Activated naive CD8-positive, alpha-beta T cell (primary cell): ENCODE results near the gene INSR.

Experiments used
- H3K27ac Mint-ChIP-seq: one replicate; pipeline ENCODE4 v1.8.0; 2021; ENCODE audit warnings: mixed read lengths
- H3K27me3 Mint-ChIP-seq: one replicate; pipeline ENCODE4 v1.8.0; 2021; ENCODE audit warnings: mixed read lengths
- H3K36me3 Mint-ChIP-seq: one replicate; pipeline ENCODE4 v1.8.0; 2021; ENCODE audit warnings: mixed read lengths
- H3K4me1 Mint-ChIP-seq: one replicate; pipeline ENCODE4 v1.8.0; 2021; ENCODE audit warnings: low read depth, mixed read lengths
- H3K4me3 Mint-ChIP-seq: one replicate; pipeline ENCODE4 v1.8.0; 2021; ENCODE audit warnings: mild to moderate bottlenecking, mixed read lengths
- H3K9me3 Mint-ChIP-seq: one replicate; pipeline ENCODE4 v1.8.0; 2021; ENCODE audit warnings: low read depth, mixed read lengths

INSR gene

GRCh38 chr19:7272856-7273578, 21.2 kb downstream of the INSR start:
- Mint-ChIP-seq H3K27me3 (no peaks in the 10 kb centered on the region), H3K36me3 (no peaks in the 10 kb centered on the region), H3K4me3 (no peak overlapping the region), H3K9me3 (no peaks in the 10 kb centered on the region), H3K4me1 (no peaks in the 10 kb centered on the region), H3K27ac (no peak overlapping the region)

GRCh38 chr19:7268705-7269098, 25.5 kb downstream of the INSR start:
- Mint-ChIP-seq H3K27ac (no peak overlapping the region), H3K27me3 (no peaks in the 10 kb centered on the region), H3K9me3 (no peaks in the 10 kb centered on the region)

GRCh38 chr19:7267792-7268704, 26.2 kb downstream of the INSR start:
- no peaks in the 10 kb centered on the region for H3K9me3 Mint-ChIP-seq
- H3K4me1 Mint-ChIP-seq = no peaks in the 10 kb centered on the region
- H3K27ac Mint-ChIP-seq = no peak overlapping the region
- no peaks in the 10 kb centered on the region for H3K36me3 Mint-ChIP-seq
- H3K4me3 Mint-ChIP-seq = no peak overlapping the region
- H3K27me3 Mint-ChIP-seq = no peaks in the 10 kb centered on the region

More at GRCh38 chr19:7268705-7269098, 25.5 kb downstream of the INSR start:
- no peaks in the 10 kb centered on the region for H3K36me3 Mint-ChIP-seq
- no peaks in the 10 kb centered on the region for H3K4me1 Mint-ChIP-seq
- H3K4me3 Mint-ChIP-seq = no peak overlapping the region

- H3K27me3 Mint-ChIP-seq = no peaks in the 10 kb centered on the region
- no peaks in the 10 kb centered on the region for H3K36me3 Mint-ChIP-seq
- no peaks in the 10 kb centered on the region for H3K4me1 Mint-ChIP-seq
- H3K9me3 Mint-ChIP-seq = no peaks in the 10 kb centered on the region
- H3K27ac Mint-ChIP-seq = no peak overlapping the region
- no peak overlapping the region for H3K4me3 Mint-ChIP-seq
Measured at GRCh38 chr19:7266832-7267231, 27.4 kb downstream of the INSR start.

GRCh38 chr19:7265963-7266362, 28.3 kb downstream of the INSR start:
- no peak overlapping the region for H3K27ac Mint-ChIP-seq
- no peaks in the 10 kb centered on the region for H3K4me1 Mint-ChIP-seq
- H3K9me3 Mint-ChIP-seq = no peaks in the 10 kb centered on the region
- H3K27me3 Mint-ChIP-seq = no peaks in the 10 kb centered on the region
- no peak overlapping the region for H3K4me3 Mint-ChIP-seq
- H3K36me3 Mint-ChIP-seq = no peaks in the 10 kb centered on the region

- no peaks in the 10 kb centered on the region for H3K27me3 Mint-ChIP-seq
- no peak overlapping the region for H3K27ac Mint-ChIP-seq
- H3K4me3 Mint-ChIP-seq = no peak overlapping the region
- no peaks in the 10 kb centered on the region for H3K4me1 Mint-ChIP-seq
- no peaks in the 10 kb centered on the region for H3K9me3 Mint-ChIP-seq
- no peaks in the 10 kb centered on the region for H3K36me3 Mint-ChIP-seq
Measured at GRCh38 chr19:7264858-7265257, 29.4 kb downstream of the INSR start.

- no peak overlapping the region for H3K27ac Mint-ChIP-seq
- H3K27me3 Mint-ChIP-seq = no peaks in the 10 kb centered on the region
- no peaks in the 10 kb centered on the region for H3K36me3 Mint-ChIP-seq
- no peaks in the 10 kb centered on the region for H3K9me3 Mint-ChIP-seq
- no peaks in the 10 kb centered on the region for H3K4me1 Mint-ChIP-seq
- no peak overlapping the region for H3K4me3 Mint-ChIP-seq
Measured at GRCh38 chr19:7263521-7263920, 30.7 kb downstream of the INSR start.

- no peaks in the 10 kb centered on the region for H3K36me3 Mint-ChIP-seq
- H3K4me1 Mint-ChIP-seq = no peaks in the 10 kb centered on the region
- no peaks in the 10 kb centered on the region for H3K9me3 Mint-ChIP-seq
- no peak overlapping the region for H3K27ac Mint-ChIP-seq
- no peaks in the 10 kb centered on the region for H3K27me3 Mint-ChIP-seq
- H3K4me3 Mint-ChIP-seq = no peak overlapping the region
Measured at GRCh38 chr19:7263066-7263465, 31.1 kb downstream of the INSR start.

GRCh38 chr19:7262470-7262869, 31.7 kb downstream of the INSR start:
- H3K36me3 Mint-ChIP-seq = no peaks in the 10 kb centered on the region
- no peak overlapping the region for H3K27ac Mint-ChIP-seq
- H3K4me3 Mint-ChIP-seq = no peak overlapping the region
- H3K27me3 Mint-ChIP-seq = no peaks in the 10 kb centered on the region
- H3K4me1 Mint-ChIP-seq = no peaks in the 10 kb centered on the region
- no peaks in the 10 kb centered on the region for H3K9me3 Mint-ChIP-seq

GRCh38 chr19:7260161-7260560, 34.1 kb downstream of the INSR start:
- H3K27me3 Mint-ChIP-seq = no peaks in the 10 kb centered on the region
- no peaks in the 10 kb centered on the region for H3K4me1 Mint-ChIP-seq
- H3K36me3 Mint-ChIP-seq = no peaks in the 10 kb centered on the region
- no peaks in the 10 kb centered on the region for H3K9me3 Mint-ChIP-seq
- H3K27ac Mint-ChIP-seq = no peak overlapping the region
- H3K4me3 Mint-ChIP-seq = no peak overlapping the region

- no peaks in the 10 kb centered on the region for H3K27me3 Mint-ChIP-seq
- no peak overlapping the region for H3K27ac Mint-ChIP-seq
- no peaks in the 10 kb centered on the region for H3K4me1 Mint-ChIP-seq
- no peaks in the 10 kb centered on the region for H3K36me3 Mint-ChIP-seq
- no peaks in the 10 kb centered on the region for H3K9me3 Mint-ChIP-seq
- no peak overlapping the region for H3K4me3 Mint-ChIP-seq
Measured at GRCh38 chr19:7258840-7259395, 35.3 kb downstream of the INSR start.

- Mint-ChIP-seq H3K4me3 (no peak overlapping the region), H3K27ac (no peak overlapping the region), H3K27me3 (no peaks in the 10 kb centered on the region)
Measured at GRCh38 chr19:7258041-7258839, 36.0 kb downstream of the INSR start.

GRCh38 chr19:7257148-7258040, 36.8 kb downstream of the INSR start:
- H3K27me3 Mint-ChIP-seq = no peaks in the 10 kb centered on the region
- no peak overlapping the region for H3K27ac Mint-ChIP-seq
- H3K4me3 Mint-ChIP-seq = no peak overlapping the region
- no peaks in the 10 kb centered on the region for H3K4me1 Mint-ChIP-seq
- H3K36me3 Mint-ChIP-seq = no peaks in the 10 kb centered on the region
- no peaks in the 10 kb centered on the region for H3K9me3 Mint-ChIP-seq

More at GRCh38 chr19:7258041-7258839, 36.0 kb downstream of the INSR start:
- Mint-ChIP-seq H3K9me3 (no peaks in the 10 kb centered on the region), H3K4me1 (no peaks in the 10 kb centered on the region), H3K36me3 (no peaks in the 10 kb centered on the region)

GRCh38 chr19:7255631-7256030, 38.6 kb downstream of the INSR start:
- Mint-ChIP-seq H3K9me3 (no peaks in the 10 kb centered on the region), H3K36me3 (no peaks in the 10 kb centered on the region), H3K4me1 (no peaks in the 10 kb centered on the region), H3K4me3 (no peak overlapping the region), H3K27ac (no peak overlapping the region), H3K27me3 (no peaks in the 10 kb centered on the region)
